ENCODE results near the gene SRPRB. TPM values are rescaled to one million over a fixed set of nuclear protein-coding genes. Genes with fewer than 3 reads are reported as not detected.

Gene SRPRB
- 53.8 and 59.9 TPM in 2 replicates for total RNA-seq
- 82.9 TPM for polyA plus RNA-seq (2012)

DNA sequence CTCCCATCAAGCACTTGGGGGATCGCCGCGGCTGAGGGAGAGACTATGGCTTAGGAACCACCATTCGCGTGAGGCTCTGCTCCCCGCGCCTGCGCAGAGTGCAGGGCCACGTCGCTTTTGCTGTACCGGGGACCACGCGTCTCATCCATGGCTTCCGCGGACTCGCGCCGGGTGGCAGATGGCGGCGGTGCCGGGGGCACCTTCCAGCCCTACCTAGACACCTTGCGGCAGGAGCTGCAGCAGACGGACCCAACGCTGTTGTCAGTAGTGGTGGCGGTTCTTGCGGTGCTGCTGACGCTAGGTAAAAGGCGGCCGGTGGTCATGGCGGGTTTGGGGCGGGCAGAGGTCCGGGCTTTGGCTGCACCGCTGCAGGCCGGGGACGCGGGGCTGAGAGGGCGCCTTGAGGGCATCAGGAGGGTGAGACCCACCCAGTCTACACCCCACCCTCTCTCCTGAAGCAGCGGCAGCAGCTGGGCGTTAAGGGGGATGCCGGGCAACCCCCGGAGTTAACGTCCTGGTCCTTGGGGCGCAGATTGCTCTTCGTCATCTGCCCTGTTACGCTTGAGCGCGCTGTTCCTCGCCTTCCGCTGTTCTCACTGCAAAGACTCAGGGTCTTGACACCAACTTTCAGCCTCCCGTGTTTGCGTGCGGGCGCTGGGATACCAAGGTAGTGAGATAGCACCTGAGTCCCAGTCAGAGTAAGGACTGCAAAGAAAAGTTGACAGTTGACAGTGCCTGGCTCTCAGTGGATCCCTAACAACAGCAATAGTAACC, at the start of gene SRPRB:
Gene SRPRB (plus strand): TSS at position 114 of the 774 bp plus-strand sequence. CDS start 34 bp downstream, at position 148.
- peak; percentile 96 for DNase-seq (ENCODE audit: low read depth)

DNA sequence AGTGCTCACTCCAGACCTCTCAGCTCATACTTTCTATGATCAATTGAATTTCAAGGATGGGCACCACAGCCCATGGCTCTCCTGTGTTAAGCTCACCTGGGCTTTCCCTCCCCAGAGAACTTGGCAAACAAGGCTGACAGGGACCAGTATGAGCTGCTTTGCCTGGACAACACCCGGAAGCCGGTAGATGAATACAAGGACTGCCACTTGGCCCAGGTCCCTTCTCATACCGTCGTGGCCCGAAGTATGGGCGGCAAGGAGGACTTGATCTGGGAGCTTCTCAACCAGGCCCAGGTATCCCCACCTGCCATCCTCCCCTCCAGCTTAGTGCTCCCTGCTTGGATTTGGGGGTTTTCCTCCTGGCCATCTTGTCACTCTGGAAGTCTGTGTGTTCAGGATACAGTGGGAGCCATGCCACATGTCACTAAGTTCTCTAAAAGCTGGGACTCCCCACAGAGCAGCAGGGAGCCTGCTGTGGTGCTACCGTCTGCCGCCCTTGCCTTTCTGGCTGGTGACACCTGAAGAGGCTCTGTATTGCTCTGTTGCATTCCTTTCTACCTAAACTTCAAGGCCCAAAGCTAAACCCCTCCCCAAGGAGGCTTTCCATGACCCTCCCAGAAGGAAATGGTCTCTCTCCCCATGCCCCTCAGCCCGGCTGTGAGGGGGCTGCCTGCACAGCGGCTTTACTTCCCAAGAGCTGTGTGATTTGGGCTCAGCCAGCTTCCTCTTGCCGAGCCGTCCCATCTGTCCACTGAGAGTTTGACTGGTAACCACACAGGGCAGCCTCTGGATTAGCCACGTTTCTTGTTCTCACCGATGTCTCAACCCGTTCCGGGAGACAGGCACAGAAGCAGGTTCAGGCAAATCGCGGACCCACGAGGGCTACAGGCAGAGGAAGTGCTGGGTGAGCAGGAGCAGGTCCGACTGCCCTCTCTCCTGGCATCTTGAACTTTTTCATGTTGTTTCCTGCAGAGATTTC, 48.6 kb upstream of the SRPRB start:
- DNase-seq (ENCODE audit: low read depth) = no peak

- DNase-seq (ENCODE audit: low read depth) = no peak
Measured at GRCh38 chr3:133757701-133758567, 47.7 kb upstream of the SRPRB start.

- DNase-seq (ENCODE audit: low read depth) = no peak
Measured at GRCh38 chr3:133758568-133758928, 47.1 kb upstream of the SRPRB start.

GRCh38 chr3:133758964-133759739, 46.5 kb upstream of the SRPRB start:
- no peak for DNase-seq (ENCODE audit: low read depth)

DNA sequence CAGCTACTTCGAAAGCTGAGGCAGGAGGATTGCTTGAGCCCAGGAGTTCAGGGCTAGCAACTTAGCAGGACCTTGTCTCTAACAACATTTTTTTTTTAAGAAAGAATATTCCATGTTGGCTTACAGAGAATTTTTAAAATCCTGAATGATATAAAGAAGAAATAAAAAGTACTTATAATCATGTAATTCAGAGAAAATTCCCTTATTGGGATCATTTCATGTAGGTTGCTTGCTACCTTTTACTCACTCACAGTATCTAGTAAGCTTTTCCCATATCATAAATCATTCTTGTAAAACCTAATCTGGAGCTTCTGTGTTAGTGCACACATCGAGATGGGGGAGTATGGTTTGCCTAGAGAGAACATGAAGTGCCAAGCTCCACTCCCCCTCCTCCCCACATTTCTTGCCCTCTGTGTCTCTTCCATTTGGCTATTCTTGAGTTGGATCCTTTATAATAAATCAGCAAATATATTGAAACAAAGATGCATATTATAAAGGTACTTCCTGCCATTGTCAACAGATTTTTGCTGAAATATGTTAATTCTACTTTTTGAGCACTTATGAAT, 45.8 kb upstream of the SRPRB start:
- no peak for DNase-seq (ENCODE audit: low read depth)

DNA sequence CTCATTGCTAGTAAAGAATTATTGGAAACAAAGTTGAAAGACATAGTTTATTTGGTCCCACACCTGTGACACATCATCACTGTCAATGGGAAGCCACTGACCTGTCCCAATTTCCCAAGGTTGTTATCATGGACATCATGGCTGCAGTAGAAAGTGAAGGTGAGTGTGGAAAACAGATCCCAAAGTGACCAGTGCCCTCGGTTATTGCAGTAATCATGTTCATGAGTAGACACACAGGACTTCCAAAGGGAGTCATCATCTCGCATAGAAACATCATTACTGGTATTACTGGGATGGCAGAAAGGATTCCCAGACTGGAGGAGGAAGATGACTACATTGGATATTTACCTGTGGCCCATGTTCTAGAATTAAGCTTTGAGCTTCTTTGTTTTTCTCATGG, 44.7 kb upstream of the SRPRB start:
- no peak for DNase-seq (ENCODE audit: low read depth)

- DNase-seq (ENCODE audit: low read depth) = no peak
Measured at GRCh38 chr3:133761605-133762484, 43.8 kb upstream of the SRPRB start.

GRCh38 chr3:133762539-133762938, 43.1 kb upstream of the SRPRB start:
- DNase-seq (ENCODE audit: low read depth) = no peak

DNA sequence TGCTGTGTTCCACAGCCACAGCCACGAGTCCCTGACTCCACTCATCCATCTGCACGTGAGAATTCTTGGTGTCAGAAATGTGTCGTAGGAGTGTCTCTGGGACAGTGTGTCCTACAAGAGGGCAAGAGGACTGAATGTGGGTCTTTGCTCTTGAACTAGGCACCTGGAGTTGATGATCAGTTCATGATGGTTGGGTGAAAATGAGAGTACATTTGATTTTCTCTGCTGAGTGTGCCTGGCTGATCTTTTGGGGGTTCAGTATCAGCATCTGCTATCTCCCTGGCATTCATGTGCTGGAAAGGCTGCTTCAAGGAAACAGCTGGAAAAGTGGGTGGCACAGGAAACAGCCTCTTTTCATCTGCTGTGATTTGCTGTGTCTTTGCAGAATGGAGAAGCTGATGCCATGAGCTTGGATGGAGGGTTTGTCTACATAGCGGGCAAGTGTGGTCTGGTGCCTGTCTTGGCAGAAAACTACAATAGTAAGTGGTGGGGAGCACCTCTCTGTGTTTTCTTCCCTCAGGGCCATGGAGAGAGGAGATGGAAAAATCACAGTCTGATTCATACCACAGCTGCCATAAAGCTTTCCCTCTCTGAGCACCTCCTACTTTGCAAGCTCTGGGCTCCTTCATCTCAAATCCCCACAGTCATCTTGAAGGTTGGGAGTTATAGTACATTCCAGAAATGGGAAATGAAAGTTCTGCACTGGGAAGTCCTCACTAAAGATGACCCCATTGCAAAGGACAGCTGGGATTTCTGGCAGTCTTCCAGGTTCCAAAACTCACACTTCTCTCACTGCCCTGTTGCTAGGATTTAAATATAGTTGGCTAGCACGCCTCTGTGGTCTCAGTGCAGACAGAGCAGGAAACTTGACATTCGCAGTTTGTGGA, 41.6 kb upstream of the SRPRB start:
- peak; percentile 87 for DNase-seq (ENCODE audit: low read depth)

DNA sequence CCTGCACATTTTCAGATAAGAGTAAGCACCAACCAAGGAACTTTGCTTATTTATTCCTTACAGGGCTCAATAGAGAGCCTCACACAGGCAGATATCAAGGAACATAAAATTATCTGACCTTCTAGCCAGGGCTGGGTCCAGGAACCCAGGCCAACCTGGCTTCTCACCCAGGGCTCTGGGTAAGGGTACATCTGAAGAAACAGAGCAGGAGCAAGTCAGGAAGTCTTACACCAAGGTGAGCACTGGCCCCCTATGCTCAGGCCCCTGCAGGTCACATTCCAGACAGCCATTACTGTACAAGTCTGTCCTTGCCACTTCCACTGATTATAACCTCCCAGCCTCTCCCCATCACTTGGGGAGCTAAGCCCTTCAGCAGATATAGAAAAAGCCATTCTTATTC, 40.4 kb upstream of the SRPRB start:
- DNase-seq (ENCODE audit: low read depth) = no peak

DNA sequence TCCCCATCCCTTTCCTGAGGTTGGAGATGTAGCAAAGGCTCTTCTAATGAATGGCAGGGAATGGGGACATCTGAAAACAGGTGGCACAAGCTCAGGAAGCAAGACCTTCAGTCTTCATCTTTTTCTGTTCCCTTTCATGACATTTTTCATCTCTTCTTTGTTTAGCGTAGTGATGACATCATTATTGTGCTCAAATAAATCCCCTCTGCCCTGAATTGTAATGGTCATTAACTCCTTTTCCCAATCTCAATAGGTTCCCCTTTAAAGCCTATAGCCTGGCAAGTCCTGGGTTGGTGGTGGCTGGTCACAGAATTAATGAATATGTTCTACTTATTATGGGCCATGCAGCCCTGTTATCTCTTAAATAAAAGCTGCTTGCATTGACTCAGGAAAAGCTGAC, 38.0 kb upstream of the SRPRB start:
- no peak for DNase-seq (ENCODE audit: low read depth)

GRCh38 chr3:133769536-133769935, 36.1 kb upstream of the SRPRB start:
- DNase-seq (ENCODE audit: low read depth) = no peak

DNA sequence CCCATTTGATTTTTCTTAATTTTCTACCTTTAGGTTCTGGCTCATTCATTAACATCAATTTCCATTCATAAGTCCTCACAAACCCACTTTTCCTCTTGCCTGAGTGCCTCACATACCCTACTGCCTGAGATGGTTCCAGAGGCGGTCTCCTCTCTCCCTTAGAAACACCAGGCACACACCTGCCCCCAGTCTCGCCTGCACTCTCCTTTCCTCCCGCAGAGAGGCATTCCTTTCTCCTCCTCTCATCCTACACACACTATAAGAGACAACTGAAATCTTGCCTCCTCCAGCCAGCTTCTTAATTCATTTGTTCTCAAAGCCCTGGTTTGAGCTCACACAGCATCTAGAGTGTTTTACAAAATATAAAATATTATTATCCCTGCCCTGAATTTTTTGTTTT, 31.9 kb upstream of the SRPRB start:
- DNase-seq (ENCODE audit: low read depth) = no peak

- no peak for DNase-seq (ENCODE audit: low read depth)
Measured at GRCh38 chr3:133775309-133775708, 30.3 kb upstream of the SRPRB start.

GRCh38 chr3:133775835-133776234, 29.8 kb upstream of the SRPRB start:
- DNase-seq (ENCODE audit: low read depth) = no peak

DNA sequence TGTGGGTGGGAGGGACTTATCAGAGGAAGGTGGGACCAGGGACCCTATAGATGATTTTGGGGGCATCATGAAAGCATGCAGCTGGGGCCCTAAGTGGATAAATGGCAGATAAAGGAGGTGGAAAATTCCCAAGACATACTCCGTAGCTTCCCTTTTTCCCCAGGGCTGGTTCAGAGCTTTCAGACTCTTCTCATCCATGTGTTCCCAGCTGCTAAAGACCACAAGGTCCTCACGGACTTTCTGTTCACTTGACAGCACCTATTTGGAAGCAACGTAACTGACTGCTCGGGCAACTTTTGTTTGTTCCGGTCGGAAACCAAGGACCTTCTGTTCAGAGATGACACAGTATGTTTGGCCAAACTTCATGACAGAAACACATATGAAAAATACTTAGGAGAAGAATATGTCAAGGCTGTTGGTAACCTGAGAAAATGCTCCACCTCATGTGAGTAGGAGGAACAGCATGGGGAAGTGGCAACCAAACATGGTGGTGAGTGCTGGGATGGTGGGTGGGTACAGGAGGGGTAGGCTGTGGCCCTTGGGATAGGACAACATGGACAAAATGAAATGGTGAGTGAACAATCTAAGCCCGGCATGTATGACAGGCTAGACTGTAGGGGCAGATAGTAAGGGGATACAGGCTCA, 28.7 kb upstream of the SRPRB start:
- no peak for DNase-seq (ENCODE audit: low read depth)
